GM21717 (cell line): ENCODE data around the gene ADORA2A.

Experiments
- ATAC-seq: cut with Tn5 transposase; IDR thresholded peaks from one replicate; pipeline ENCODE4 v1.9.1; 2021; ENCODE audit warnings: mild to moderate bottlenecking, moderate library complexity; ENCODE audit not compliant: unreplicated experiment

ADORA2A gene

DNA sequence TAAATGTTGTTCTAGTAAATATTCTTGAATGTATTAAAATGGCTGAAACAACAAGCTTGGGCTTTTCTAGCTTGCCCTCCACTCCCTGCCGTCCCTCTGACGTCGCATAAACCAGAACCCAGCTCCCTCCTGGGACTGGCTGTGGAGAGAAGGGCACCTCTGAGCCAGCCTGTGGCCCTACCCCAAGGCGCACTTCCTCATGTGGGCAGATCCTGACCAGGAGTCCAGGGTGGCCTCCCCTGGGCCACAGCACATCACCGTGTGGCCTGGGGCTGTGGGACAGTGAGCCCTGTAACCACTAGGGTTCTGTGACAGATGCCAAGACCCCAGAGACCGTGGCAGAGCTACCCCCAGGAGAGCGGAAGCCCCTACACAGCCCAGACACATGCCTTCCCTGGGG, 10.2 kb upstream of the ADORA2A start:
- ATAC-seq: no peak

DNA sequence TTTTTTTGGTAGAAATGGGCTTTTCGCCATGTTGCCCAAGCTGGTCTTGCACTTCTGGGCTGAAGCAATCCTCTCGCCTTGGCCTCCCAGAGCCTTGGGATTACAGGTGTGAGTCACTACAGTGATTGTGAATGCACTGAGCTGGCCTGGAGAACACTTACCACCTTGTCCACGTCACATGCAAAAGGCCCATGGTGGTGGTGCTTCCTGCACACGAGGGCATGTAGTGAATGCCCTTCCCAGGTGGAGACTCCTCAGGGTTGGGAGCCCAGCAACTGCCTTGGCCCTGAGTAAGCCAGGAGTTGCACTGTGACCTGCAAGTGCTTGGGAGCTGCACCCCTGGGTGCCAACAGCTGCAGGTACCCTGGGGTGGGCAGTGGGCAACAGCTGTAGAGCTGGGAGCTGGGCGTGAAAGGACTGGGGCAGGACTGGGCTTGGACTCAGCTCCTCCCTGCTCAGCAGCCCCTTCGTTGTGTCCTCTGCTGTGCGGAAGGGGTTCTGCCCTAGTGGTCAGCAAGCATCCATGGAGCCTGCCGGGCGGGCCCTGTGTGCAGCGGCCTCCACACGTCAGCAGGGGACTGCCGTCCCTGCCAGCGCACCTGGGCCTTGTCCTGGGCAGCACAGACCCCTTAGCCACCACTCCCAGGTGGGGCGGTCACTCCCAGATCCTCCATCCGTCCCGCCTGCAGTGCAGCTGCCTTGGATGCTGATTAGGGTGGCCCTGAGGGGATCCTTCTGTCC, 9.3 kb upstream of the ADORA2A start:
- ATAC-seq: no peak

DNA sequence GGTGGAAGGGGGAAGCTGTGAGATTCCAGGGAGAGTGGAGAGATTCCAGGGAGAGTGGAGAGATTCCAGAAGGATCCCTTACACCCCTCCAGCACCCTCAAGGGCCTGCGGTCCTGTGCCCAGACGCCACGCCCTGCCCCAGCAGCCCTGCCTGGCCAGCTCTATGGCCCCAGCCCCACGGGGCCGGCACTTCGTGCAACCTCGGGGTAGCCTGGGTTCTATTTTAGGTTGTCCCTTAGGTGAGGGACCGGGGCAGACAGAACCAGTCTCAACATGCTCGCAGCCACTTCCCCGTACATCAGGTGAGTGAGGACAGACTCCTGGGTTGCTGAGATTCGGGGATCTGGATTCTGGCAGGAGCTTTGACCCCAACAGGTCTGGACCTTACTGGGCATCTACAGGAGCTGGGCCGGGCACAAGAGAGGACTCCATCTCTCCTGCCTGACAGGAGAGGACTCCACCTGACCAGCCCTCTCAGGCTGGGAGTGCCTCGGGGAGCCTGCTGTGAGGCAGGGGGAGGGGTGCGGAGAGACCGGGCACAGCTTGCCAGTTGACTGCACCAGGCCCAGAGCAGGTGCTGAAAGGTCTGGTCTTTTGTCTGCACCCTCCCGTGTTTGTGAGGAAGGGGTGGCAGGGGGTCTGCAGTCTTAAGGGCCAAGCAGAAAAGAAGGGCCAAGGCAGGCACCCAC, 8.5 kb upstream of the ADORA2A start:
- ATAC-seq: no peak

DNA sequence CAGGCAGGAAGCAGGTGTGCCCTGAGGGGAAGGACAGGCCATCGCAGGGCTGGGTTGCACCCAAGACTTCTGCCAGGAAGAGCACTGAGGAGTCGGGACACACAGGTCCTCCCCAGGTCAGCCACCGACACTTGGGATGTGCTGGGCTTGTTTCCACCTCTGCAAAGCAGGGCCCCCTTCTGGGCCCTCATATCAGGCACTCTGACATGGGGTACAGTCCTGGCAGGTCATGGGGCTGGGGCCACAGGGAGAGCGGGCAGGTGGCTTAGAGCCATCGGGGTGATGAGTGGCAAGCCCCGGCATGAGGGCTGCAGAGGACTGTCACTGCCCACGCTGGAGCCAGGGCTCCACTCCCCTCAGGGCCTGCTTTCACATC, 7.9 kb upstream of the ADORA2A start:
- ATAC-seq: no peak

DNA sequence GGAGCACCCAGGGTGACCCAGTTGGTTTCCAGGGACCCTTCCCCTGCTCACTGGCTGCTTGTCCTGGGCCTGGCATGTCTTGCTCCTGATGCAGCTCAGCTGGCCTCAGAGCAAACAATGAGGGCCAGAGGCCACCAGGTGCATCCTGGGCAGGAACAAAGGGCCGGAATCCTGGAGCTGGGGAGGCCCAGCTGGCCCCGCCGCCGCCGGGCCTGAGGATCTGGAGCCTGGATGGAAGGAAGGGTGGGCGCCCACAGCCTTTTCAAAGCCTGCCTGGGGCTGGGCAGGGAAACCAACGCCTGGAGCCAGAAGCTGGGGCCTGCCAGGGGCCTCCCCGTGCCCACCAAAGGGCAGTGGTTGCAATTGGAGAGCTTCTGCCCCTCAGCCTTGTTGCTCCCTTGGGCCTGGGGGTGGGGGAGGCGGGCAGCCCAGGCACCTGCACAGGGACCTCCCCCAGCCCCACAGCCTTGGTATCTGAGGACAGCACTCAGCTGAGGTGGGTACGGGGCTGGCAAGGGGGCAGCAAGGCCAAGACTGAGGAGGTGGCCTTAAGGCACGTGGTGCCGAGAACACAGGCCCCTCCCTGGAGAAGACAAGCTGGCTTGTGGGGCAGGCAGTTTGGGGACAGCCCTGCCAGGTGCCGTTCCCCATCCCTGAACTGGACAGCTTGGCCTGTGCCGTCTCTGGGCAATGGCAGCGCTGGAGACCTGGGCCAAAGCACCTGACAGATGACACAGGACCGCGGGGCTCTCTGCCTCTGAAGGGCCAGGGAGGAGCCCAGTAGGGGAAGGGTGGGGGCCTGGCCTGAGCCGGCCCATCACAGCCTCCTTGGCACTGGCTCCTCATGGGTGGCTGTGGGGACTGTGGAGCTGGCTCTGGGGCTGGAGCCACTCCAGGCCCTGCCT, 7.1 kb upstream of the ADORA2A start:
- ATAC-seq: no peak

DNA sequence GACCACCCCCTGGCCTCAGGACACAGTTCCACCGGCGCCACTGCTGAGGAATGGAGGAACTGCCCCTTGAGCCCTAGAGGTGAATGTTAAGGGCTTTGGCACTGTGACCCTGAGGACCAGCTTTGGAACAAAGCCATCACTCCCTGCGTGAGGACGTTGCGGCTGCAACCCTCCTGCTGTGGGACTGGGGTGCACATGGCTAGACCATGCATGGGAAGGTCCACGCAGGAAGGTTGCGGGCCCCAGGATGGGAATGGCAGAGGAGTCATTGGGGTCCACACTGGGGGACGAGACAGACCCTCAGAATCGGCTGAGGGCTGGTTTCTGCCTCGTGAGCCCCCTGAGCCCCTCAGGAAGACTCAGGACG, 6.4 kb upstream of the ADORA2A start:
- no peak for ATAC-seq

DNA sequence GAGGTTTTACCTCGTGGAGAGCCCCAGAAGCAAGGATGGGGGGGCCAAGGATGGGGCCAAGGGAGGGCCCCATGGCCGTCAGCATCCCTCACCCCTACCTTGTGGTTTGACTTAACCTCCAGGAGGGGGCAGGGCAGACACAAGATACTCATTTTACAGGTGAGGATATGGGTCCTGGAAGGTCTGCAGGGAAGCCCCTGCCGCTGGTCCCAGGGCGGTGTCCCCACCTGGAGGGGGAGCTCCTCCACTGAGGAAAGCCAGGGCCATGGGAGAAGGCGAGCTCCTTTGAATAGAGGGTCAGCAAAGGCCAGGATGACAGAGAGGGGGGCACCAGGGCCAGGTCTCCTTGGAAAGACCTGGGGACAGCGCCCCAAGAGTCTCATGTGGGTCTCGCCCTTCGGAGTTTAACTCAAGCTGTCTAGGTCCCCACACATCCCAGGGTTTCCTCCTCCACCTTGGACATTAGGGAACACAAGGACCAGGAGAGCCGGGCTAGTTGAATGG, 5.9 kb upstream of the ADORA2A start:
- no peak for ATAC-seq

DNA sequence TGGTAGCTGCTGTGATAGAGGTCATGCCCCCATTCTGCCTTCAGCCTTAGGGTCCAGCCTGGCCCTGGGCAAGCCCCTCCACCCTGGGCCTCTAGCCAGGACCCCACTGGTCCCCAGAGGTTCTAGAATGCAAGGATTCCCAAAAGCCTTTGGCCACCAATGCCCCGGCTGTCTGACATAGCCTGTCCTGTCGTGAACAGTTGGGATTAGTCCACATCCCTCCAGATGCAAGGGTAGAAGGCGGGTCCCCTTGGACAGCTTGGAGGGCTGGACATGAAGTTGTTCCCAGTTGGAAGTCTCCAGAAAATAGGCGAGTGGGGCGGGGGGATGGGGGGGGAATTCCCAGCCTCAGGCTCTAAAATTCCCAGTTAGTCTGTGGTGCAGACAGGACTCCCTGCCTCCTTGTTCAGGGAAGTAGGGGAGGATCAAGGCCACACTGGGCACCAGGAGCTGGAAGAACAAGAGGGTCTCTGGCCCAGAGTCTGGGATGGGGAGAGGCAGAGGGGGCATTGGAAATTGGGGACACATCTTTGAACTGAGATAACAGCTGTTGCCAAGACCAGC, 5.2 kb upstream of the ADORA2A start:
- no peak for ATAC-seq

DNA sequence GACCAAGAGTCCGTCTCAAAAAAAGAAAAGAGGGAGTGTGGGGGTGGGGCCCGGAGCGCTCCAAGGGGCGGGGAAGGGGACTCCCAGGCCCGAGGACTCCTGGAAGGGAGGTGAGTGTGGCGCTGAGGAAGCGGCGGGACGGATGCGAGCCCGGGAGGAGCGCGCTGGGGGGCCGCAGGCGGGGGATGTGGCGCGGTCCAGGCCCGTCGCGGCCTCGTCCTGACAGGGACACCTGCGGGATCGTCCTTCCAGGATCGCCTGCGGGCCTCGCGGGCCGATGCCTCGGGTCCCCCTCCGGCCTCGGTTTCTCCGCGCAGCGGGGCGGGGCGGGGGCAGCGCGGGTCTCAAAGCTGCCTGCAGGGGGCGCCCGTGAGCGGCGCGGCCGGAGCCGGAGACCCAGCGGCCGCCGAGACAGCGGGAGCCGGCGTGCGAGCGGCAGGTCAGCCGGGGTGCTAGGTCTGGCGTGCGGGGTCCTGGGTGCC, 3.8 kb upstream of the ADORA2A start:
- ATAC-seq: no peak

DNA sequence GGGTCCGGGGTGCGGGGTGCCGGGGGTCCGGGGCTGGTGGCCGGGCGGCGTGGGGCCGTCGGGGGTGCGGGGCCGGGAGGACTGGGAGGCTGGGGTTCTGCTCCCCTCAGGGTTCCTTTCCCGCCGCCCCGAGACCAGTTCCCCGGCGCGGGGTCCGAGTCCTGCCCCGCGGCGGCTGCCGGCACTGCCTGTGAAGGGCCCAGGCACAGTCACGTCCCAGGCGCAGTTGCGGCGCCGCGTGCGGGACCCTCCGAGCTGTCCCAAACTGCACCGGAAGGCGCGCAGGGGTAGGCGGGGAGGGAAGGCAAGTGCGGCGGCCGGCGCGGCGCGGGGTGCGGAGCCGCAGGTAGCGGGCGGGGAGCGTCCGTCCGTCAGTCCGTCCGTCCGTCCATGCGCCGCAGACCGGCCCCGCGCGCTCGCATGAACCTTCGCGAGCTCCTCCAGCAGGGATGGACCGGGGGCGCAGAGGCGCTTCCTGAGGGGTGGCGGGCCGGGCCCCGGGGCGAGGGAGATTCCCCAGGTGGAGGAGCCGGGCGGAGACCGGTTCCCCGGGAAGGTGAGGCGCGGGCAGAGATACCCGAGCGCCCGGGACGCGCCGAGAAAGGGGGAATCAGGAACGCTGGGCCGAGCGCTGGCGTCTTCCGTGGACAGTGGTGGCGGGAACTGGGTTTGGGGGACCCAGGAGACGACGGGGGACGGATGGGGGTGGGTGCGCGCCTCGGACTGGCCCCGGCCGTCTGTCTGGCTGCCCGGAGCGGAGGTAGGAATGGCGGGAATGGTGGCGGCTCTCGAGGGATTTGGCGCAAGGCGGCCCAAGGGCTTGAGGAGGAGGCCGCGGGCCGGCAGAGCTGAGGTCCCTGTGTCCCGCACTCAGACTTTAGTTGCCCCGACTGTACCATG, 3.1 kb upstream of the ADORA2A start:
- ATAC-seq: no peak

DNA sequence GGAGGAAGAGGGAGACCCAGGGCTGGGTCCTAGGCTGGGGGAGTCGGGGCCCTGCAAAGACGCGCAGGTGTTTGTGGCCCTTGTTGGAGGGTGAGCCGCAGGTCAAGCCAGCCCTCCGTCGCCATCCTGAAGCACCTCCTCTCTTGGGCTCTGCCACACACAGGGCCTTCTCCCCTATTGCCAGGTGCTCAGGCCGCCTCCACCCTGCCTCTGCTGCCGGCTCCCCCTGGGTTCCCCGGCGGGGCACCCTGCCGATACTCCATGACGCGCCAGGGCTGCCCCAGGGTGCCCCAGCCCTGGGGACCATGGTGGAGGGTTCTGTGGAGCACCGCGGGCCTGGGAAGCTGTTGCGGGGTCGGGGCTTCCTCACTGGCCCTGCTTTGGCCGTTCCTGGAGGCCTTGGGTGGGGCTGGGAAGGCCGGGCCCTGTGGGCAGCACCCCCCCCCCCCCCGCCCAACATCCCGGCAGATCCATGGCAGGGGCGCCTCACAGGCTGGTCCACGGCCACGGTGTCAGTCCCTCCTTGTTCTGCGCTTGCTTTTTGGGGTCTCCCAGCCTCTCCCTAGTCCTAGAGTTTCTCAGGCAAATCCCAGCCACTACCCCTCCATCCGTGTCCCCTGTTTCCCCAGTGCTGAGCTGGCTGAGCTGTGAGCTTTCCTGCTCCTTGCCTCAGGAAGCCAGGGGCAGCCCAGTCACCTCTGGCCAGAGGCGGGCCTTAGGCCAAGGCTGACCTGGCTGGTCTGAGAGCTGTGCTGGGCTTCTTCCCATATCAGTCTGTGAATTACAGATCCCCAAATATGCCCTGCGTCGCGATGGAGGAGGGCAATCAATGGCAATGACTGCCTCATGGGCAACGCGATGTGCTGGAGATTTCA, 2.3 kb upstream of the ADORA2A start:
- ATAC-seq: no peak

DNA sequence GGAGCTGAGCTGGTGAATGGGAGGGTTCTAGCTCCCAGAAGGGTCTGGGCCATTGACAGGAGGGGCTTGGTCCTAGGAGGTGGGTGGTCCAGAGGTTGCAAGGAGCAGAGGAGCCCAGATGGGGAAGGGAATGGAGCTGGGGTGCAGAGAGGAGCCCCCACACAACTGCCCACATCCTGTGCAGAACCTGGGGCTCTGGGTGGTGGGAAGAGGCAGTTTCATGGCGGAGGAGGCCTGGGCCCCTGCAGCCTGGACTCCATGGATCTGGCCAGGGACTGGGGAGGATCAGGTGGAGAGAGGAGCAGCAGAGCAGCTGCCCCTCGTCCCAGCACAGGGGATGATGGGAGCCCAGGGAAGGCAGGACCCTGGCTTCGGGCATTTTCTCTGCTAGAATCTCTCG, 963 bp upstream of the ADORA2A start:
- ATAC-seq: no peak

DNA sequence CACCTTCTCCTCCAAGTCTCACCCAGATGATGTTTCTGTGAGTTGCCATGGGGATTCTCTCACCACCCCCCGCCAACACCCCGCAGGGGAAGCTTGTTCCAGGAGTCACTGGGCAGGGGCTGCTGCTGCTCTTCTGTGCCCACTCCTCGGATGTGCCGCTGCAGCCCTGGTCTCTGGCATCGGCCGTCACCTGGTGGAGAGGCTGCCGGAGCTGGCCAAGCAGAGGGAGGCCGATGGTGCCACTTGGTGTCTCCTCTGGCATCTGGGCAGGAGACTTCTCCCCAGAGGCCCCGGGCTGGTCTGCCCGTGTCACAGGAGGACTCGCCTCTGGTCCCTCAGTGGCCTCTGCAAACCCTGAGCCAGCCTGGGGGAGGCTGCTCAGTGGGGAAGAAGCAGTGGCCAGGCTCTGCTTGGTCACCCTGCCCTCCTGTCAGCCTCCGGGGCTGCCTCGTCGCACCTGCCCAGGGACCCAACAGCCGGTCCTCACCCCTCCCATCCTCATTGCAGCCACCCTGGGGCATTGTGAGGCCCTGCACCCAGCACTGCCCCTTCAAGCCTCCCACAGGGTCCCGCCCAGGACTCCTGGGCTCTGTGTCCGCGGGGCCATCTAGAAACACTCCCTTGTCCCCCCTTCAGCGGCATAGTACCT, 424 bp upstream of the ADORA2A start:
- ATAC-seq: no peak

DNA sequence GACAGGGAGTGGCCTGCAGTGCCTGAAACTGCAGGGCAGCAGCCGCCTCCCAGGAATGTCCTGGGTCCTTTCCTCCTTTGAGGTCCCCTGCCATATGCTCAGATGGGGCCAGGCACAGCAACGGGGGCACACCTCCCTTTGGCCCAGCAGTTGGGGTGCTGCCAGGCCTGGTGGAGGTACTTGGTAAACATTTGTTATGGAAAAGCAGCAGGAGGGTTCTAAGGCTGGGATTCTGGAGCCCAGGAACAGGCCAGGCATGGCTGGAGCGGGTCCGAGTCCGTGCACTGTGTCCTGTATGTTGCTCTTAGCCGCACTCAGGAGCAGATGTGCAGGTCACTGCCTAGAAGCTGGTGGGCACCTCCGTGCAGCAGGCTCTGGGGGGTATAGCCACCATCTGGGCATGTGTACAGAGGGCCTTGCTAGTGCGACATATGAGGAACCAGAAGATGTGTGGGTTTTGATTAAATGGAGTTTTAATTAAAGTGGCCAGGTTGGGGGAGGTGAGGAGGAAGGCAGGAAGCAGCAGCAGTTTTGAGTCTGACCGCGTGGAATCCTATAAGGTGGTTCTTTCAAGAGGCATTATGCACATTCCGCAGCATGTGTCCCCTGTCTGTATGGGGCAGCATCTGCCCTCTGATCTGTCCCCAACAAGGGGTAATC, 1.5 kb downstream of the ADORA2A start:
- no peak for ATAC-seq

DNA sequence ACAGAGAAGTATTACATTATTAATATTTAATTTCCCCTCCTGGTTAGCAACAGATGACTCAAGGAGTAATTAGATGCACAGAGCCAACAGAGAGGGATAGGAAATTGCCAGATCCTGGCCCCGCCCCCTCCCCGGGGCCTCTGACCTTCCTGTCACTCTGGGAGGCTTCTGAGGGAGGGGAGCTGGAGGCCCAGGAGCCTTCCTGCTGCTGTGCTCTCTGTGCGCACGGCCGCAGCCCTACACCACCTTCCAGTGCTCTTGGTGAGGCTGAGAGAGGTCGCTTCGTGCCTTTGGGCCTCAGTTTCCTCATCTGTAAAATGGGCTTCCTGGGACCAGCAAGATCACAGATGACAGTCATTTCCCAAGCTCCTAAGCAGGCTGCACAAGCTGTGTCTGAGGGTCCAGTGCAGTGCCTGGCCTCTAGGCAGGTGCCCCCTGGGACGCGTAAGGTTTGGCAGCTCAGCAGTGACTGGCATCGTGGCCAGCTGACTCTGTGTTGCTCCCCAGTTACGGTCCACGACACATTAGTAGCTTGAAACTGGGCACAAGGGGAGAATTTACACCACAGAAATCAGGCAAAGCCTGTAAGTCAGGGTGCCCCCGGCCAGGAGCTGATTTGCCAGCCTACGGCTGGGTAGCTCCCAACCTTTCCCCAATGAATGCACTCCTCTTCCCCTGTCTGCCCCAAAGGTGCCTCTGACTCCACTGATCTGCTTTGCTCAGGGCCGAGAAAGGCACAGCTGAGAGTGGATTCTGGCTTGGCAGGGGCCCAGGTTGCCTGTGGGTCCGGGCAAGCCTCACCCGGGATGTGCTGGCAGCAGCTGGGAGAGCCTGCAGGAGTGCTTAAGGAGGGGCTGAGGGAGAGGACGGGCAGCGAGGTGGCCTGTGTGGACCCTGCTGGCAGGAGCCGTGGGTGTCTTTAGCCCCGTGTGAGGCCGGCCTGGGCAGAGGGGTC, 2.3 kb downstream of the ADORA2A start:
- ATAC-seq: no peak

DNA sequence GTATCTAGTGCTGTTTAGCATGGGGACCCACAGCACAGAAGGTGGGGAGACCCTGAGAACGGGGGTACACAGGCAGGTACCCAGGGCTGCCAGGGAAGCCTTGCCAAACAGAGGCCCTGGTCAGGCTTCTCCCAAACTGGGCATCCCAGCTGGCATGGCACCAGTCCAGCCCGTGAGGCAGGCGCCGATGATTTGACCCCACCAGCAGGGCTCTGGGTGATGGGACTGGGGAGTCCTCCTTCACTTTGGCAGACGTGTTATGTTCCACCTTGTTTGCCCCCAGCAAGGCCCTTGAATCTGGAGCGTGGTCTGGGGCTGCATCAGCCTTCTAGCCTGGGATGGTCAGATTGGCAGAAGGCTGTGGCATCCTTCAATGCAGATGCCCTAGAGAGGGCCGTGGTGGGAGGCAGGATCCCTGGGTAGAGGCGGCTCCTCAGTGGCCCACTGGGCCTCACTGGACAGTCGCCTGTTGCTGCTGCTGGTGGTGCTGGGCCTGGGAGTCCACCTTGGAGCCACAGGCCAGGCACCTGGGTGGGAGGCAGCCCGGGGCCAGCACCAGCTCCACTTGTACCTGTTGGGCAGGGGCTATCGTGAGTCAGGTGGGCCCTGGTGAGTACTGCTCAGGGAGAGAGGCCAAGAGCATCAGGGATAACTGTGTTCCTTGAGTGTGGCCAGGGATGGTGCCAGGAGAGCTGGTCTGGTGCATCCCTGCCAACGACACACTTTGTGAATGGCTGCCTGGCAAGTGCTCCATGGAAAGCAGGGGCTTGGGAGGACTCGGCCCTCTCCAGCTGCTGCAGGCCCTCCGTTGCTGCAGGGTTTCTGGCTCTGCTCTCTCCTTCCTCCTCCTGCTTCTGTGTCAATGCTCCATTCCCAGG, 3.3 kb downstream of the ADORA2A start:
- no peak for ATAC-seq
